ENCODE measurements around the gene GPN2. TPM values are rescaled to one million over a fixed set of nuclear protein-coding genes. Genes with fewer than 3 reads are reported as not detected.

Gene GPN2
- total and polyA plus RNA-seq, 2 donors (not counting 3 experiments of a cell fraction or from before 2014, with no cell fraction given): 21.9 to 37.4 TPM

DNA sequence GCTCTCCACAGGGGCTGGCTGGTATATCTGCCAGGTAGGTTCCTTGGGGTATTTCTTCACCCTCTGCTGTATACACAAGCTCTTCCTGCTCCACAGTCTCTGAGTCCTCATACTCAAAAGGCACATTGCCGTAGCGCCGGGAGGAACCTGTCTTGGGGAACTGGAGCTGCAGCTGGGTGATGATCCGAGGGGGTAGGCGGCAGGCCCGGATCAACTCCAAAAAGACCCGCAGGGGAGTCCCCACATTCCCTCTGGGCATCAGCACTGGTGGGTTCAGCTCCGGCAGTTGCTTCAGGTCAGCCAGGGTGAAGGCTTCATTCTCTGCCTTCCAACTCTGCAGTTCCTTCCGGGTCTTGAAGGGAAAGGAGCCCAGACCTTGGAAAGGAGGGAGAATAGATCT is 7.3 kb upstream of the GPN2 start:
- Histone ChIP-seq H3K4me1 (ENCODE audit: control insufficient read depth, extremely low read depth, insufficient read depth, low read length) (peaks cover 12% of the 10 kb centered on the region), H3K4me3 (replicated peaks in 1 of 3; ENCODE audit: insufficient read depth in 1 of 3, low read depth in 1 of 3, low read length in 3 of 3) (no peak overlapping the region), H3K9ac (replicated peaks; ENCODE audit: extremely low read depth, insufficient read depth, low read length) (no peak overlapping the region), H3K9me1 (replicated peaks; ENCODE audit: control insufficient read depth, extremely low read depth, insufficient read depth, low read length) (no peaks in the 10 kb centered on the region), H3K79me2 (ENCODE audit: control insufficient read depth, insufficient read depth, low read length) (peaks cover 19% of the 10 kb centered on the region), H3K27ac (ENCODE audit: insufficient read depth, low read depth, low read length) (no peak overlapping the region), H2AFZ (ENCODE audit: low read depth, low read length) (no peak overlapping the region), H4K20me1 (replicated peaks; ENCODE audit: control insufficient read depth, extremely low read depth, insufficient read depth, low read length) (no peaks in the 10 kb centered on the region), H3K4me2 (ENCODE audit: insufficient read depth, low read length) (no peak overlapping the region), H3K9me3 (replicated peaks; ENCODE audit: control insufficient read depth, insufficient read depth, low read length) (no peaks in the 10 kb centered on the region), H3K27me3 (ENCODE audit: control insufficient read depth in 2 of 2, insufficient read depth in 2 of 2, low read length in 2 of 2) (no peaks in the 10 kb centered on the region), H3K36me3 (ENCODE audit: control insufficient read depth in 2 of 2, extremely low read depth in 1 of 2, insufficient read depth in 2 of 2, low read length in 2 of 2) (peaks cover 0 to 22% of the 10 kb centered on the region in 2 experiments)
- intact Hi-C loops (cut with micrococcal nuclease) (no loop called here), dilution Hi-C loops (cut with MboI; ENCODE audit: extremely low pct_ligation_motif_present, low sequenced_read_pairs) (no loop called here)
- TF ChIP-seq MYC (IDR thresholded peaks at IDR 0.05; ENCODE audit: low read depth, low read length) (no peak), FOS (IDR thresholded peaks at IDR 0.05; ENCODE audit: borderline replicate concordance, insufficient read depth, low read length) (no peak), POLR2A (IDR thresholded peaks at IDR 0.05; ENCODE audit: low read depth, low read length) (no peak), GATA2 (IDR thresholded peaks at IDR 0.05; ENCODE audit: insufficient read depth, insufficient read length, low read depth, low read length) (no peak), POLR2AphosphoS5 (IDR thresholded peaks at IDR 0.05; ENCODE audit: insufficient read depth, low read depth, low read length) (no peak), EZH2 (IDR thresholded peaks at IDR 0.05; ENCODE audit: borderline replicate concordance, low read depth, low read length, severe bottlenecking) (no peak), JUN (IDR thresholded peaks at IDR 0.05; ENCODE audit: borderline replicate concordance, insufficient read depth, insufficient read length, low read depth) (no peak)
- TF ChIP-seq, protein P1, sequence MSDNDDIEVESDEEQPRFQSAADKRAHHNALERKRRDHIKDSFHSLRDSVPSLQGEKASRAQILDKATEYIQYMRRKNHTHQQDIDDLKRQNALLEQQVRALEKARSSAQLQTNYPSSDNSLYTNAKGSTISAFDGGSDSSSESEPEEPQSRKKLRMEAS (IDR thresholded peaks at IDR 0.05; ENCODE audit: insufficient read depth, insufficient read length): no peak
- TF ChIP-seq, protein P2, sequence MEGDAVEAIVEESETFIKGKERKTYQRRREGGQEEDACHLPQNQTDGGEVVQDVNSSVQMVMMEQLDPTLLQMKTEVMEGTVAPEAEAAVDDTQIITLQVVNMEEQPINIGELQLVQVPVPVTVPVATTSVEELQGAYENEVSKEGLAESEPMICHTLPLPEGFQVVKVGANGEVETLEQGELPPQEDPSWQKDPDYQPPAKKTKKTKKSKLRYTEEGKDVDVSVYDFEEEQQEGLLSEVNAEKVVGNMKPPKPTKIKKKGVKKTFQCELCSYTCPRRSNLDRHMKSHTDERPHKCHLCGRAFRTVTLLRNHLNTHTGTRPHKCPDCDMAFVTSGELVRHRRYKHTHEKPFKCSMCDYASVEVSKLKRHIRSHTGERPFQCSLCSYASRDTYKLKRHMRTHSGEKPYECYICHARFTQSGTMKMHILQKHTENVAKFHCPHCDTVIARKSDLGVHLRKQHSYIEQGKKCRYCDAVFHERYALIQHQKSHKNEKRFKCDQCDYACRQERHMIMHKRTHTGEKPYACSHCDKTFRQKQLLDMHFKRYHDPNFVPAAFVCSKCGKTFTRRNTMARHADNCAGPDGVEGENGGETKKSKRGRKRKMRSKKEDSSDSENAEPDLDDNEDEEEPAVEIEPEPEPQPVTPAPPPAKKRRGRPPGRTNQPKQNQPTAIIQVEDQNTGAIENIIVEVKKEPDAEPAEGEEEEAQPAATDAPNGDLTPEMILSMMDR (IDR thresholded peaks at IDR 0.05; ENCODE audit: extremely low read depth in 1 of 2, insufficient read depth in 1 of 2, low read depth in 1 of 2, low read length in 2 of 2): no peak
- BruUV-seq (replicated peaks): no TSS peak
- DNase-seq (ENCODE audit: low read depth, low spot score) (no peak), FAIRE-seq (no peak)
- CTCF ChIA-PET: interaction anchor here (1.2 to 1.8 kb wide), 2 partner anchors 10 to 295 kb away, joined by 3 to 5 read pairs; no protein-coding TSS in a partner anchor
- POLR2A ChIA-PET: no interaction called here

Data from endothelial cell of umbilical vein (primary cell).